ENCODE data around the gene PGM3.
"Not testable (repeated sequence)": the region's sequence is repeated elsewhere in the genome, so short reads cannot be mapped to it uniquely, and the experiment has no call there.

Gene PGM3, protein sequence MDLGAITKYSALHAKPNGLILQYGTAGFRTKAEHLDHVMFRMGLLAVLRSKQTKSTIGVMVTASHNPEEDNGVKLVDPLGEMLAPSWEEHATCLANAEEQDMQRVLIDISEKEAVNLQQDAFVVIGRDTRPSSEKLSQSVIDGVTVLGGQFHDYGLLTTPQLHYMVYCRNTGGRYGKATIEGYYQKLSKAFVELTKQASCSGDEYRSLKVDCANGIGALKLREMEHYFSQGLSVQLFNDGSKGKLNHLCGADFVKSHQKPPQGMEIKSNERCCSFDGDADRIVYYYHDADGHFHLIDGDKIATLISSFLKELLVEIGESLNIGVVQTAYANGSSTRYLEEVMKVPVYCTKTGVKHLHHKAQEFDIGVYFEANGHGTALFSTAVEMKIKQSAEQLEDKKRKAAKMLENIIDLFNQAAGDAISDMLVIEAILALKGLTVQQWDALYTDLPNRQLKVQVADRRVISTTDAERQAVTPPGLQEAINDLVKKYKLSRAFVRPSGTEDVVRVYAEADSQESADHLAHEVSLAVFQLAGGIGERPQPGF

DNA sequence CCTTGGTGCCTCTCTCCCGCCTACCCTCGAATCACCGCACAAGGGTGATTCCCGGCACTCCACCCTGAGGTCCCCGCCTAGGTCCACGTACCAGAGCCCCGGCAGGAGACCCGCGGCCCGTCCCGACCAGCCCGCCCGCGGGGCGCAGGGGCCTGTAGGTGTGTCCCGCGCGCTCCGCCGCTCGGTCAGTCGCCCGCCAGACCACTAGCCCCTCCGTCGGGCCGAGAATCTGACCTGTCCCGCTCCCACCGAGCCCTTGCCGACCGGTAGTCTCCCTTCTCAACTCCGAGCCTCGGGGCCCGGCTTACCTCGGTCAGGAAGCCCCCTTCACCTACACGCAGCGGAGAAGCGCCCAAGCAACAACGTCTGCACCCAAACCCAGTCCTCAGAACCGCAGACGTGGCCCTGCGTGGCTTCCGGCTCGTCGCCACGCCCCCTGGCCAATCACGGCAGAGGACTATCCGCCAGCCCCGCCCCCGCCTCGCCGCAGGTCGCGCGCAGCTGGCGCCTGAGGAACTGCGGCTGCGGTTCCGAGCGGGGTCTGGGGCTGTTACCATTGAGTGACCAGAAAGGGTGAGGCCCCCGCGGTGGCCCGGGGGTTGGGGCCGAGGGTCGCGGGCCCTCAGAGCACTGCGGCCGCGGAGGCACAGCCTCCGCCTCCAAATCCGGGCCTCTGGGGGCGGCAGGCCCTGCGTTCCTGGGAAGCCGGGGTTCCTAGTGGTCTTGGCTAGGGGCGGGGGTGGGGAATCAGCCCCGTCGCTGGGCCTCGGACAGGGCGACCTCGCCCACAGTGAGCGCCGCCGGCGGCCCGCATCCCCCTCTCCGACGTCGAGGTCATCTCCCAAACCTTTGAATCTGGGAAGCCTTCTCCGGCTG is at the start of gene PGM3, which contains the start of gene RWDD2A:
Gene PGM3, minus strand, starts transcription at position 395 of the 876 bp plus-strand sequence. CDS start 2,253 bp downstream, outside the sequence.
Gene RWDD2A, plus strand, starts transcription at position 487 of the 876 bp plus-strand sequence. CDS start 1,095 bp downstream, outside the sequence.
- no peak for FAIRE-seq

DNA sequence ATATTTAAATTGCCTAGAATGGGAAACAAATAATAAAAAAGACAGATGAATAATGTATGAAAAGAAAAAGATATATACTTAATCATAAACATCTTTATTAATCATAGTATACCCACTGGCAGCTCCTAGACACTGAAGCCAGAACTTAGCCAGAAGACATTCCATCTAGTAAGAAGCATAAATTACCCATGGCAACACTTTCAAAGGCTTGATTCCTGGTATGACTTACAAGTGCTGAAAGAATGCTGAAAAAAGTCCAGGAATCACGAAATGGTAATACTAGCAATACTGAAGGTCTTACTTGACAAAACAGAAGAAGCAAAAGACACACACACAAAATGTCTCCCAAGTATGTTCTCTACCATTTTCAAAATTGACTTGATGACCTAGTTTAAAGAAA is 38.1 kb upstream of the PGM3 start:
- FAIRE-seq: no peak

DNA sequence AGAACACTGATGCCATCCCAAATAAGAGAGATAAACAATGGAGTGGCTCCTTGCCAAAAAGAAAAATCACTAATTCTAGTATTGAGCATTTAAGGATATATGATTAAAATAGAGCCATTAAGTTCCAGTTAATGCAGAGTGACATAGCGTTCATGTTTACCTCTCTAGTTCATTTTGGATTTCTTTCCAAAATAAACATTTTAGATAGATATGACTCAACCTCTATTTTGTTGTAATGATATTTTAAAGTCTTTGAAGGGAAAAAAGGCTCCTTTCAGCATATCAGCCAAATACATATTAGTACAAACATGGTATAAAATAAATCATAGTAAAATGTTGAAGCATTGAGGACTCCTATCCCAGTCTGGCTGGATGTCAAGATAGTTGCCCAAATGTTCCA is 33.5 kb upstream of the PGM3 start:
- no peak for FAIRE-seq

DNA sequence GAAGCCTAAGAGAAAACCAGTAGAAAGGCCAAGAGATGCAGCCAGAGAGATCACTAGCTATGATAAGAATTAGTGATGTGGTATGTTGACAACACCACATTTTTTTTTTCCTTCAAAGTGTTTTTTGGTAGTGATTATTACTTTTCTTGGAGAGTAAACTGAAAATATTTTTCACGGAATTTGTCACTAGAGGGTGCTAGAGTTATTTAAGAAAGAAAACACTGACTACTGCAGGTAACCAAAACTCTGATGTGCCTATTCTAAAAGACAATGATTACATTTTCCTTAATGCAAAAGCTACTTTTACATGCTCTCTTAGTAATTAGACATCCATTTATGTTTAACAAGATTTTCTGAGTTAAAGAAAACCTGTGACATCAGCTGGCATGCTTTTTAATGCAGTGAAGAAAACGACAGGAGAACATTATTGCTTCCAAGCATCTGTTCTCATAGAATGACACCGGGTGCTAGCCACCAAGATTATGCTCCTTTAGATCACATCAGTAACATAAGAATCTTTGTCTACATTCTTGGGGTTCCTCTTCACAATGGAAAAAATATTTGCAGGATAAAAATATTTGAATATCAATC is 28.9 kb upstream of the PGM3 start:
- FAIRE-seq: peak; percentile 87

DNA sequence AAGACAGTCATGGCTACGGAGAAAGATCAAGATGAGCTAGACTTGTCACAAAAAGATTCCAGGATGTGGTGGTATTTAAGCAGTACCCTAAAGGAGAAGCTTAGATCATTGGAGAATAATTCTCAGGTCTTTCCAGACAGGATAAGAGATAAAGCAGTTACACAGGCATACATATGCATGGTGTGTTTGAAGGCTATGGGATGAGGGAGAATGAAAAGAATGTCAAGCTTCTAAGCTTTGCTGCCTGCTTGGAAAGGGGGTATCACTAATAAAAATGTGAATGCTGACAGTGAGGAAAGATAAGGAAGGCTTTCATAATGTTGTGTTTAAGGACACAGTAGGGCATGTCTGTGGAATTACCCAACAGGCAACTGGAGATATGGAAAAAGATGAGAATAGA is 28.2 kb upstream of the PGM3 start:
- no peak for FAIRE-seq

DNA sequence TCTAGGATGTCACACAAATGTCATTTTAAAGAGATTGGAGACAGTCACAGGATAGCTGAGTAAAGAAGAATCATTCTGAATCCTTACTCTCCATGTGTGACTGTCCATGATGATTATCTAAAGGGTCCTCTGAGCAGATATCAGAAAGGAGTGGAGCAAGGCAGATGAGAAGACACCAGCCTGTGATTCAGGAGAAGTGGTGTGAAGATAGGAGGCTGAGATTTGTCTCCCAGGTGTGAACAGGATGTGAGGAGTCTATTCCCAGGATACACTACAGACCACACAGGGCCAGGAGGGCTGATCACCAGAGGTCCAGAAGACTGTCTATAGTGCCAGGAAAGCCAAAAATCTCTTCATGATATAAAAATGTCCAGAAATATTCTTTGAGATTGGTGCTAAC is 27.1 kb upstream of the PGM3 start:
- FAIRE-seq: no peak

DNA sequence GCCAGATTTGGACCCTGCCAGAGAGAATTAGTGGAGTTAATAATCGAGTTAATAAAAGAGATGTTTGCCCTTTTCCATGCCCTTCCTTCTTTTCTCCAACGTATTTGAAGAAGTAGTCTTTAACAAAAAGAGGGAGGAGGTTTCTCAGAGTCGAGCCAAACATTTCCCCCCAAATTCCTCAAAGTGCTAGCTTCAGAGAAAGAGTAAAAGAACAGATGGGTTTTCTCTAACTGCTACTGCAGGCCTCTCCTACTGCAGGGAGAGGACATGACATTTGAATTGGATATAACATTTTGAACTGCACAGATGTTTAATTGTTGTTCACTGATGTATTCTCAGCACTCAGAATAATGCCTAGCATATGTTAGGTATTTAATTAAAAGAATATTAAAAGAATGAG is 25.6 kb upstream of the PGM3 start:
- no peak for FAIRE-seq

DNA sequence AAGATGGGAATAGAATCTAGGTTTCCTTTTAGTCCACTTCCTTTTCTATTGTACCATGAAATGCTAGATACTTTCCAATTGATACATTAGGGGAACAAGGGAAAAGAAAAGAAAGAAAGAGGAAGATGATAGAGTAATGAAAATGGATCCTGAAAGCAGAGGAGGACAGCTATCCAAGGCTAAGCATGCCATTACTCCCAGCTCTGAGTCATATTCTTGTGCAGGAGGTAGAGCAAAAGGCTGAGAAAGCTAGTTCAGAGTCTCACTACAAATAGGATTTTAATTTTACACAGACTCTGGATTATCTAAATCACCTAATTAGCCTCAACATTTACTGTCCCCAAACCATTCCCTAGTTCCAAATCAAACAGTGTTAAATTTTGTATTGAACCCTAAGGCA is 23.7 kb upstream of the PGM3 start:
- FAIRE-seq: no peak

DNA sequence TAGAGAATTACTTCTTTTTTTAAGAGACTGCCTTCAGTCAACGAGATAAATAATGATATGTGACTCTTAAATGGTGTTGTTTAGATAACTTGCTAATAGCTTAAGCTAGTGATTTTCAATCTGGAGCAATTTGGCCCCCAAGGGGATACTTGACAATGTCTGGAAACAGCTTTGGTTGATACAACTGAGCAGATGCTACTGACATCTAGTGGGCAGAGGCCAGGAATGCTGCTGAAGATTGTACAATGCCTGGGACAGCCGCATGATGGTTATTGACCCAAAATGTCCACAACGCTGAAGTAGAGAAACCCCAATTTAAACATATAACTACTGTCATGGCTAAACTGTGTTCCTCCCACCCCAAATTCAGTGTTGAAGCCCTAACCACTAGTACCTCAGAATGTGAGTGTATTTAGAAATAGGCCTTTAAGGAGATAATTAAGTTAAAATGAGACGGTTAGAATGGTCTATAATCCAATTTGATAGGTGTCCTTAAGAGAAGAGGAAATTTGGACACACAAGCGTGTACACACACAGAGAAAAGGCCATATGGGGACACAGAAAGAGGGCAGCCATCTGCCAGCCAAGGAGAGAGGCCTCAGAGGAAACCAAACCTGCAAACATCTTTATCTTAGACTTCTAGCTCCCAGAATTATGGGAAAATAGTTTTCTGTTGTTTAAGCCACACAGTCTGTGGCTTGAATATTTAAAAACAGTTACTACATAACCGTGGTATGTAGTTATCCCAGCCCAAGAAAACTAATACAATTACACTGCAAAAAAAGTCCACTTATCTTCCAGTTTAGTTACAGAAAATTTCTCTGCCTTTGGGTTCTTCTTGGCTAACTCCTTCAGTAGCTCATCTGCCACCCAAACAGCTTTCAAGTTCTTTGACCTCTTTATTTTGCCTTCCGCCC is 22.3 kb upstream of the PGM3 start:
- peak; percentile 83 for FAIRE-seq

DNA sequence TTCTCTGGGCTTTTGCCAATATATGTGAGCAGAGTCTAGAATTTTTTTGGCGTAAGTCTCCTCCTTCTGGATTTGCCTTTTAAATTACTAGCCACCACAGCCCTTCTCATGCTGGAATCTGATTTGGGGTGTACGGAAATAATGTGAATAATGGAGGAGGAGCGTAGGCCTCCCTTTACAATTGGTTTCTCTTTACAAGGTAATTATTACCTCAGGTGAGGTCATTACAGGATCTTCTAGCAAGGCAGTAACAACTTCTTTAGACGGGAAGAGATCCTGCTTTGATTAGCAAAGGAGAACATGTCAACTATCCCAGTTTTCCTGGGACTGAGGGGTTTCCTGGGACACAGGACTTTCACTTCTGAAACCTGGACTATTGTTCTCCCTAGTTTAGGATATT is 9.0 kb upstream of the PGM3 start:
- FAIRE-seq: no peak

DNA sequence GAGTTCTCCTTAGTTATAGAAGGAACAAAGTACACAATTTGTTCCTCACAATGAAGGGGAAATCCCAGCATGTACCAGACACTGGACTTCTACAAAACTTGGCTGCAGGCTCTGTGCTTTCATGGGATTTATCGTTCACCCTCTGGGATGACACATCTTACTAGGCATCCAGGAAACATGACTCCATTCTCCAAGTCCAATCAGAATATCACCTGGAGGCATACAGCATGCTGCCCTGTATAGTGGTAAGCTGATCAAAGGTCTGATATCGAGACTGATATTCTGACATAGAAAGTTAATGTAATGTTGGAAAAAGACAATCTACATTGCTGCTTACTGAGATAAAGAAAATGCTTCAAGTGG is 6.8 kb upstream of the PGM3 start:
- FAIRE-seq: no peak

DNA sequence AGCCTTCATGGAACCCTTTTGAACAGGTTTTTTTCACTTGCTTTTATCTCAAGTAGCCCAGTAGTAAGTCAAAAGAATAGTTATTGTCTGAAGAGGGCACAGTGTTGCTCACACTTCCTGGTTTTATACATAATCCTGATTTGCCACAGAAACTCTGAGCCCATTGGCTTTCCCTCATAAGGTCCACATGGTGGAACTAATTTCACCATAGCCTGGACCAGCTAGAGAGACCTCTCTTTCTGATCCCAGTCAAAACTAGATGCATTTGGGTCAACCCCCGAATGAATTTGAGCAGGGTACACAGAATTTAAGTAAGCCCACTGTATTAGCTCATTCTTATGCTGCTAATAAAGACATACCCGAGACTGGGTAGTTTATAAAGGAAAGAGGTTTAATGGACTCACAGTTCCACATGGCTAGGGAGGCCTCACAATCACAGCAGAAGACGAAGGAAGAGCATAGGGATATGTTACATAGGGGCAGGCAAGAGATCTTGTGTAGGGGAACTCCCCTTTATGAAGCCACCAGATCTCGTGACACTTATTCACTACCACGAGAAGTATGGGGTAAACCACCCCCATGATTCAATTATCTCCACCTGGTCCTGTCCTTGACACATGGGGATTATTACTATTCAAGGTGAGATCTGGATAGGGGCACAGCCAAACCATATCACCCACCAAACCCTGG is 6.3 kb upstream of the PGM3 start:
- FAIRE-seq: no peak

DNA sequence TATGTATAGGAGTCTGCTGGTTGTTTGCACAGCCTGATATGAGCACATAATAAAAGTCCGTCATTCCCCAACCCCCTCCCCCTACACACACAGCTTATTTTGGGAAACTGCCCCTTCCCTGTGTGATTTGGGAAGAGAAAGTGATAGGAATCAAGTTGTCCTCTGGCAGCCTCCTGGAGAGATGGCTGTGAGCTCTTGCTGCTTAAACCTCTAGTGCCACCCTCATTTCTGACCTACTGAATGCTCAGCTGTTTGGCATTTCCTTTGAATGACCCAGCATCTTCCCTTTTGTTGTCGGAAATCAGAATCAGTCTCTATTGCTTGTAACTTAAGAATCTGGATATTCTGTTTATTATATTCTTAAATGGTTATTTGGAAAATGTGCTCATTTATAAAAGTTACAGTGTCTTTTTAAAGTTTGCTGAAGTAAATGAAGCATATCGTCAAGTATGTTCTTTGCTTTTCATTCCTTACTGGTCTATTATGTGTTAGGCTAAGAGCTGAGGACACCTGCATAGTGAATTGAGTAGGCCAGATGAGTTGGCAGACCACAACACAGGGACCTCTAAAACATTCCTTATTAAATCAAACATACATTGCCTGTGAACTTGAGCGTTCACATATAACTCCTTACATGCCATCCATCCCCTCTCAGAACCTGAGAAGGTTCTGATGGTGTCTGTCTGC is 5.6 kb upstream of the PGM3 start:
- FAIRE-seq: no peak

DNA sequence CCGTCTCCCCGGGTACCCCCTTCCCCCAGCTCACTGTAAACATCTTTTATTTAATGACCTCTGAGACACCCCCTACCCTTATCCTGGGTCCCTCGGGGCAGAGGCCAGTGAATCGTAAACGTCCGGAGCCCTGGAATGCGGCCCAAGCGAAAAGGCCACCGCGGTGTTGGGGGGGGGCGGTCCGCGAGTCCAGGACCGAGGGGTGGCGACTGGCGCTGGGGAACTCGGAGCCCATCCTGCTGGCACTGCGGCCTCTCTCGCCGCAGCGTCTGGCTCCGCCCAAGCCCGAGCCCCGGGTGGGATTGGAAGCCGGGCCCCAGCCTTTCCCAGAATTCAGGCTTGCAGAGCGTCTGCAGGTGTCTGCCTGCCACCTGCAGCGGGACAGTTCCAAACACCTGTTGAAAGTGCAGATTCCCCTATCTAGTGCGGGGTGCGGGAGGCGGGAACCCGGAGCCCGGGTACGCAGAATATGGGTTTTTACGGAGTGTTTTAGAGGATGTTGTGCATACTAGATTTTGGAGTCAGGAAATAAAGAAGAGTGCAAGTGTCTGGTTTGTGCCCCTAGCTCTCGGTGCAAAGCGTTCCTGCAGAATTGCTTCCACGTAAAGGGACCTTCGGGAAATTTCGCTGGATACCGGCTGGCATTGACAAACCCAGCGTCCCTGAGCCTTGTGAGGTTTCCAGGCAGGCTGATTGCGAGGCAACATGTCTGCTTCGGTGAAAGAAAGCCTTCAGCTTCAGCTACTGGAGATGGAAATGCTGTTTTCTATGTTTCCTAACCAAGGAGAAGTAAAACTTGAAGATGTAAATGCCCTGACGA is 892 bp upstream of the PGM3 start:
- no peak for FAIRE-seq

DNA sequence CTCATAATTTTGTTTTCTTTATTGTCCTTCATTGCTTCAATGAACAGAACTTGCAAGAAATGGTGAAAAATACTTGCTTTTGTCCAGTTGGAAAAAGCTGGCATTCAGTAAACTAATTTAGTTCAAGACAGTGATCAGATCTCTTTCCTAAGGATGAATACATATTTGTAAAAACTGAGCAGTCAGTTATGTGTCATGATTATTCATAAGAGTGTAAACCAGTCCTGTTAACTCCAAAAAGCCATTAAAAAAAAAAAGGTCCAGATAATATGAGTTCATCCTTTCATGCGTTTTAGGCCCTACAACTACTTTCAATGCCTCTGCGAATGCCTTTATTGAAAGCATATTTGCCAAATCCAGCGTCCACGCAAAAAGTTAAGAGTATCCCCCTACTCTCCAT is 609 bp downstream of the PGM3 start:
- FAIRE-seq: no peak

DNA sequence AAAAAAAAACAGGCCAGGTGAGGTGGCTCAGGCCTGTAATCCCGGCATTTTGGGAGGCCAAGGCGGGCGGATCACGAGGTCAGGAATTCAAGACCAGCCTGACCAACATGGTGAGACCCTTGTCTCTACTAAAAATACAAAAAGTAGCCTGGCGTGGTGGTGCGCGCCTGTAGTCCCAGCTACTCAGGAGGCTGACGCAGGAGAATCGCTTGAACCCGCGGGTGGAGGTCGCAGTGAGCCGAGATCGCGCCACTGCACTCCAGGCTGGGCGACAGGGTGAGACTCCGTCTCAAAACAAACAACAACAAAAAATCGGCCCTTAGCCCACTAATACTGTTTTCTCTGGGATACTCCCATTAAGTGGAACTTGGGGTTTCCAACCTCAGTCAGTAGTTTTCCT is 1.1 kb downstream of the PGM3 start:
- not testable (repeated sequence) for FAIRE-seq

DNA sequence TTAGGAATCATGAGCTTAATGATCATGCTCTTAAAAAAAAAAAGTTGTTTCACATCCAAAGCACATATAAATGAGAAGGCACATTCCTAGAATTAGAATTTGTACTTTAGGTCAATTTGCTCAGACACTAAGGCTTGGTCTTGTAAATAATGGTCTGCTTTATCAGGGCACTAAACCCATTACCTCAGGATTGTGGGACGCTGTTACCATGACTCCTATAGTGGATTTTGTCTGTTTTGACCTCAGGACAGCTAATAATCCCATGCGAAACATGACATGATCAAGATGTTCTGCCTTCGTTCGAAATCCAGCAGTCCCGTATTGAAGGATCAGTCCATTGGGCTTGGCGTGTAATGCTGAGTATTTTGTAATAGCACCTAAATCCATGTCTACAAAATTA is 2.4 kb downstream of the PGM3 start:
- FAIRE-seq: no peak

DNA sequence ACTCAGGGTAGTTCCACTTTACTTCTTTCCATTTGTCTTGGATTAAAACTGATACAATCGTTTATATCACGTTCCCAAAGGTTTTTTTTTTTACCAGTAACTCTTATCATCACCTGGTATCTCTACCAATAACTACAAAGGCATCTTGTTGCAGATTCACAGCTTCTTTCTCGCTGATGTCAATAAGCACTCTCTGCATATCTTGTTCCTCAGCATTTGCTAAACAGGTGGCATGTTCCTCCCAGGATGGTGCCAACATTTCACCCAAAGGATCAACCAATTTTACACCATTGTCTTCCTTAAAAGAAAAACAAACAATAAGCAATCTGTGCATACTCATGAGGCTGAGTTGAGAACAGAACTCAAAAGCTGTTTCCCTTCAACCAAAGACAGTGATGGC is 4.6 kb downstream of the PGM3 start:
- no peak for FAIRE-seq

DNA sequence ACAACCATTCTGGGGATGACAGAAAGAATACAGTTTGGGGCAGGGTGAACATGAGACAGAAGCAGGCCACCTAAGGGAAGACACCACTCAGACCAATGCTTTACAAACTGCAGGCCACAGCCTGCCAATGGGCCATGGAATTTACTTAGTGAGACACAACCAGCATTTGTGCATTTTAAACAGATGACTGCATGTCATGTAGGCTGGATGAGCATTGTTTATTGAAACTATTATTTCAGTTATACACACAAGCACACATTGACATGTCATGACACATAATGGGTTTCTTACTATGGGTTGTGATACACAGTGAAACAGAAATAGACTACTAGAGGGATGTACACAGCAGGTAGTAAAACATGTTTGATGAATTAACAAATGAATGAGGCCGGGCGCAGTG is 8.0 kb downstream of the PGM3 start:
- FAIRE-seq: no peak
